Gastroesophageal sphincter (tissue), 4 donors: ENCODE results near the gene TFAP2D. TPM values are rescaled to one million over a fixed set of nuclear protein-coding genes. Genes with fewer than 3 reads are reported as not detected.

Experiments used
- ATAC-seq: fragments of 150-250 bp; one replicate; pipeline ENCODE4 v1.9.1; 2016; ENCODE audit warnings: mild to moderate bottlenecking, moderate library complexity
- H3K27ac ChIP-seq, 4 donors: fragments of 200-600 bp; sonication (generic) in 3 of 4; 1 replicate in 3 of 4; 2 replicates in 1 of 4; pipeline ENCODE4 v1.5.1; 2016 to 2019
- H3K27me3 ChIP-seq: fragments of 200-600 bp; sonication (generic); one replicate; pipeline ENCODE4 v1.5.1; 2019
- H3K36me3 ChIP-seq, 2 donors: fragments of 200-600 bp; sonication (generic); one replicate each; pipeline ENCODE4 v1.5.1; 2019; ENCODE audit warnings: control low read depth in 1 of 2
- H3K4me1 ChIP-seq, 3 donors: fragments of 200-600 bp; sonication (generic); 1 replicate in 2 of 3; 2 replicates in 1 of 3; pipeline ENCODE4 v1.5.1; 2016 to 2019; ENCODE audit warnings: control low read depth in 2 of 3
- H3K4me3 ChIP-seq, 2 donors: fragments of 200-600 bp; sonication (generic); one replicate each; pipeline ENCODE4 v1.5.1; 2019; ENCODE audit warnings: mild to moderate bottlenecking in 1 of 2, moderate library complexity in 1 of 2
- H3K9me3 ChIP-seq, 3 donors: fragments of 200-600 bp; sonication (generic); one replicate each; pipeline ENCODE4 v1.5.1; 2017 to 2019; ENCODE audit warnings: control low read depth in 2 of 3
- EP300 ChIP-seq: sonication (generic); formaldehyde crosslinking; IDR thresholded peaks from one replicate; pipeline ENCODE4 v1.6.1; 2017; ENCODE audit warnings: antibody characterized with exemption, mild to moderate bottlenecking
- POLR2A ChIP-seq, 2 donors: fragments of 450-650 bp; IDR thresholded peaks; one replicate each; pipeline ENCODE4 v1.6.1; 2017; ENCODE audit warnings: antibody characterized with exemption in 2 of 2, mild to moderate bottlenecking in 2 of 2, moderate library complexity in 1 of 2
- POLR2AphosphoS5 ChIP-seq: sonication (generic); formaldehyde crosslinking; IDR thresholded peaks from one replicate; pipeline ENCODE4 v1.6.1; 2017; ENCODE audit warnings: antibody characterized with exemption
- WGBS, 2 donors: methylation state at CpG; one replicate each; pipeline ENCODE4 v1.1.5; 2018; ENCODE audit warnings: low coverage in 1 of 2; 5-methylcytosine and 5-hydroxymethylcytosine counted together
- total RNA-seq, 4 donors: library from RNA; depleted of rRNA; stranded (reverse); fragments of >200 nt; gene quantifications; one replicate each; pipeline ENCODE4 v1.1.0, GENCODE V29; 2016
- TF ChIP-seq, protein P1 (sequence below), 4 experiments: fragments of 200-600 bp in 2 of 4; fragments of 450-650 bp in 2 of 4; sonication (generic) in 1 of 4; IDR thresholded peaks; one replicate each; pipeline ENCODE4 v1.5.1; 2017 to 2019; ENCODE audit warnings: antibody characterized with exemption in 4 of 4, mild to moderate bottlenecking in 2 of 4, moderate library complexity in 2 of 4

Gene TFAP2D
- total RNA-seq, 4 donors from 2014 or later = not detected

DNA sequence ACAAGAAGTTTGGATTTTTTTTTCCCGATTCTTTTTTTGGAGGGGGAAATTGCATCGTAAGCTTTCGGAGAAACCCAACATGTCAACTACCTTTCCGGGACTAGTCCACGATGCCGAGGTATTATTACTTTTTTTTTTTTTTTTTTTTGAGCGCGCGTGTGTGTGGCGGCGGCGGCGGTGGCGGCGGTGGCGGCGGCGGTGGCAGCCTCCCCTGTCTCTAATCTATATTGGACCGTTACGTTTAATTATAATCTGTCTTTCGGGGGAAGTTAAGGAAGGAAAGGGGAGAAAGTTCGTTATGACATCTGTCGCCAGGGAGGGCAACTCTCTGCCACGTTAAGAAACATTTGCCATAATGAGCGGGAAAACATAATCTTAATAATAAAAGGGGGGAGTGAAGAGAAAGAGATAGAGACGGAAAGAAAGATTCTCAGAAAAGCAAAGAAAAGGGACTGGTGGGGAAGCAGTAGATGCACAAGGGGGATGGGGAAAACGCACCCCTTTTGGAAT, 706 bp downstream of the TFAP2D start:
- Histone ChIP-seq H3K4me3 (no peak overlapping the region), H3K27ac (no peak overlapping the region), H3K4me1 (no peaks in the 10 kb centered on the region), H3K36me3 (no peaks in the 10 kb centered on the region), H3K27me3 (peaks cover 88% of the 10 kb centered on the region), H3K9me3 (no peaks in the 10 kb centered on the region)
- TF ChIP-seq EP300 = no peak
- no peak for TF ChIP-seq POLR2AphosphoS5
- TF ChIP-seq POLR2A (IDR thresholded peaks at IDR 0.05) = no peak
- TF ChIP-seq, protein P1, sequence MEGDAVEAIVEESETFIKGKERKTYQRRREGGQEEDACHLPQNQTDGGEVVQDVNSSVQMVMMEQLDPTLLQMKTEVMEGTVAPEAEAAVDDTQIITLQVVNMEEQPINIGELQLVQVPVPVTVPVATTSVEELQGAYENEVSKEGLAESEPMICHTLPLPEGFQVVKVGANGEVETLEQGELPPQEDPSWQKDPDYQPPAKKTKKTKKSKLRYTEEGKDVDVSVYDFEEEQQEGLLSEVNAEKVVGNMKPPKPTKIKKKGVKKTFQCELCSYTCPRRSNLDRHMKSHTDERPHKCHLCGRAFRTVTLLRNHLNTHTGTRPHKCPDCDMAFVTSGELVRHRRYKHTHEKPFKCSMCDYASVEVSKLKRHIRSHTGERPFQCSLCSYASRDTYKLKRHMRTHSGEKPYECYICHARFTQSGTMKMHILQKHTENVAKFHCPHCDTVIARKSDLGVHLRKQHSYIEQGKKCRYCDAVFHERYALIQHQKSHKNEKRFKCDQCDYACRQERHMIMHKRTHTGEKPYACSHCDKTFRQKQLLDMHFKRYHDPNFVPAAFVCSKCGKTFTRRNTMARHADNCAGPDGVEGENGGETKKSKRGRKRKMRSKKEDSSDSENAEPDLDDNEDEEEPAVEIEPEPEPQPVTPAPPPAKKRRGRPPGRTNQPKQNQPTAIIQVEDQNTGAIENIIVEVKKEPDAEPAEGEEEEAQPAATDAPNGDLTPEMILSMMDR (IDR thresholded peaks at IDR 0.05) = no peak
- WGBS, 2 donors = 1 to 6% methylated on average over 8 to 27 of the region's 27 CpGs
- no peak for ATAC-seq

DNA sequence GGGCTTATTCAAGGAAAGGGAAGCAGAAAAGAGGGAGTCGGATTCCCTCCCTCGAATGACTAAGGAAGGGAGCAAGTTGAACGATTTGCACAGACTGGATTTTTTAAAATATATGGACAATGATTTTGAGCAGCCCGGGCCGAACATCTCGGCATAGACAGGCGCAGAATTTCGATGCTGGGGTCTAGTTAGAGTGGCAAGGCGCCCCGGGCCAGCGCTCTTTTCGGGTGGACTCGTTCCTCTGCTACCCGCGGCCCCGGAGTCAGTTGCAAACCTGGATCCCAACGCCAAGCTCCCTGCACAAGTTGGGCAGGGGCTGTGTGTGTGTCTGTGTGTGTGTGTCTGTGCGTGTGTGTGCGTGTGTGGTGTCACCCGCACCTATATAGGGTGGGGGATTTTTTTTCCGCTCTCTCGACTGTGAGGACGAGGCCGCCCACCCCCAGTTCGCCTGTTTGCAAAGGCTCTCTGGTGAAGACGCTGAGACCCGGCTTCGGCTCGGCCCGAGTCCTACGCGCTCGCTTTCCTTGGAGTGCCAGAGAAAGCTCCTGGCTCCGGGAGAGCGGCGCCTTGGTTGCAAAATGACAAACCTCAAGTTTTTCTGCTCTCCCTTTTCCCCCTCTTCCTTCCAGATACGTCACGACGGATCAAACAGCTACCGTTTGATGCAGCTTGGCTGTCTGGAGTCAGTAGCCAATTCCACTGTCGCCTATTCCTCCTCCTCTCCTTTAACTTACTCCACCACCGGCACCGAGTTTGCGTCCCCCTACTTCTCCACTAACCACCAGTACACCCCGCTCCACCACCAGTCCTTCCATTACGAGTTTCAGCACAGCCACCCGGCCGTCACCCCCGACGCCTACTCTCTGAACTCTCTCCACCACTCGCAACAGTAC, 1.4 kb downstream of the TFAP2D start:
- Histone ChIP-seq H3K36me3 (no peaks in the 10 kb centered on the region), H3K9me3 (no peaks in the 10 kb centered on the region), H3K4me1 (no peaks in the 10 kb centered on the region), H3K27ac (no peak overlapping the region), H3K4me3 (no peak overlapping the region), H3K27me3 (peaks cover 87% of the 10 kb centered on the region)
- no peak for ATAC-seq
- WGBS, 2 donors = 0 to 2% methylated on average over 26 to 36 of the region's 51 CpGs
- TF ChIP-seq, protein P1 (IDR thresholded peaks at IDR 0.05) = no peak
- no peak for TF ChIP-seq POLR2A (IDR thresholded peaks at IDR 0.05)

DNA sequence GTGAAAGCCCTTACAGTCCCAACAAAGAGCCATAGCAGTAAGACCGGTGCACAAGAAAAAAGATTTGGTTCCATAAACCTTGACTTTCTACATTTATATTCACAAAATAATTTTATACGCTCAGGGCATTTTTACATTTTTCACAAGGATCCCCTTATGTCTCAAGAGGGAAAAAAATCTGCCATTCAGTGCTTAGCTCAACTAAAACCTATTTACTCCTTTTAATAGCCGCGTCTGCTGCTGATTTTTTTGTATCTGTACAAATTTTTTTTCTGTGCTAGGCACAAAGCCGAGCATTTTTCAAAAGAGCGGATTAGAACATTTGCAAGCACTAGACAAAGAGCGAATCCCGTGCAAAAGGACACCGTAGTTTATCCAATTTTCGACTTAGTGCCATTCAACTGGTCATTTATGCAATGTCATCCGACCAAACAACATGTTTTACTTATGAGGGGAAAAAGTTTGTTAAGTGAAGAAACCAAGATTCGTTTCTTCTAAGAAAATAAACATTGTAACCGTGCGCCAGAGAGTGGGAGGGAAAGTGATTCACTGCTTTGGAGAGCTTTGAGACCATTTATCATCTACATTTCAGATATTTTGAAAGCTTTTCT, 3.7 kb downstream of the TFAP2D start:
- no peak overlapping the region for H3K4me3 ChIP-seq
- peaks cover 84% of the 10 kb centered on the region for H3K27me3 ChIP-seq
- no peak for ATAC-seq
- H3K27ac ChIP-seq = no peak overlapping the region
- no peaks in the 10 kb centered on the region for H3K4me1 ChIP-seq
- TF ChIP-seq, protein P1 (IDR thresholded peaks at IDR 0.05) = no peak
- TF ChIP-seq EP300 = no peak
- no peak for TF ChIP-seq POLR2AphosphoS5
- TF ChIP-seq POLR2A (IDR thresholded peaks at IDR 0.05) = no peak
- 1% methylated on average over 13 to 14 of the region's 14 CpGs for WGBS, 2 donors
- H3K36me3 ChIP-seq = no peaks in the 10 kb centered on the region
- H3K9me3 ChIP-seq = no peaks in the 10 kb centered on the region

DNA sequence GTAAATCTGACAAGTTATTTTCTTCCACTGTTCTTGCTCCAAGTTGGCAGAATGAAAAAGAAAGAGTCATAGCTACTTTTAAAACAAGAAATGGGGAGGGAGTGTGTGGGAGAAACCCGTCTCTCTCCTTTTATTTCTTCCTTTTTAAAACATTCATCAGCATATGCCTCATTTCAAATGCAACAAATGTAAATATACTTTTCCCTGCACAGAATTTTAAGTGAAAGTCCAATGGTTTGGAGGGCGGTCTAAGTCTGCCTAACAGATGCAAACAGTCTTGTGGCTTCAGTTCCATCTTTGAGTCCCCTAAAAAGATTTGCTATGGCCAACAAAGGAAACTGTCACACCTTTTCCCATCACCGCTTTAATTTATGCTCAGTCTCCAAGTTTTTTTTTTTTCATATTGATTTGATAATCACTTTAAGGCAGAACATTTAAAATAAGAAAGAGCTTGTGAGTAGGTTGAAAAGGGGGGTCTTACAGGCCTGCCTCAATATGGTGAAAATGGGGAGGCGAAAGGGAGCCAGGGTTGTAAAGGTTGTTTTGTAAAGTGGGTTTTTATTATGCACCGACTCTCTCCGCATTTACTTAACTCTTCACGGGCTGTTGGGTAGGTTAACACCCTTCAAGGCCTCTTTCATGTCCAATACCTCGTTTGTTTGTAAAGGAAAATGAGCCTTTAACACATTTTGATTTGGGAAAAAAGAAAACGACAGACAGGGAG, 4.6 kb downstream of the TFAP2D start:
- no peaks in the 10 kb centered on the region for H3K9me3 ChIP-seq
- no peak overlapping the region for H3K27ac ChIP-seq
- H3K27me3 ChIP-seq = peaks cover 84% of the 10 kb centered on the region
- 2% methylated on average over 9 of the region's 9 CpGs for WGBS, 2 donors
- ATAC-seq = no peak
- no peaks in the 10 kb centered on the region for H3K36me3 ChIP-seq
- H3K4me1 ChIP-seq = no peaks in the 10 kb centered on the region
- H3K4me3 ChIP-seq = no peak overlapping the region
- TF ChIP-seq POLR2A (IDR thresholded peaks at IDR 0.05) (no peak), POLR2AphosphoS5 (no peak), EP300 (no peak)
- TF ChIP-seq, protein P1 (IDR thresholded peaks at IDR 0.05) = no peak
